Skeletal muscle cell (primary cell): ENCODE measurements around the gene ZNF484.
A peak's percentile ranks its signal among the peaks of the same experiment; 100 is the strongest.
"Not testable (repeated sequence)": the region's sequence is repeated elsewhere in the genome, so short reads cannot be mapped to it uniquely, and the experiment has no call there.

ENCODE experiments used
- DNase-seq: peaks from one replicate; pipeline ENCODE4 v3.0.0-alpha.2; 2010; ENCODE audit warnings: low read depth
- H3K4me3 ChIP-seq: 2 replicates; pipeline ENCODE4 v1.5.1; 2011; ENCODE audit warnings: low read depth, mild to moderate bottlenecking, control low read depth, low read length, moderate library complexity

The ZNF484 gene

GRCh38 chr9:92866600-92866999, 11.2 kb downstream of the ZNF484 start:
- H3K4me3 ChIP-seq, DNase-seq: not testable (repeated sequence)

- DNase-seq, result no peak
- H3K4me3 ChIP-seq, result no peak overlapping the region
Measured at GRCh38 chr9:92864152-92864551, 13.7 kb downstream of the ZNF484 start.

- no peak overlapping the region for H3K4me3 ChIP-seq
- no peak for DNase-seq
Measured at GRCh38 chr9:92860867-92861266, 17.0 kb downstream of the ZNF484 start.

- no peak overlapping the region for H3K4me3 ChIP-seq
- no peak for DNase-seq
Measured at GRCh38 chr9:92857236-92857635, 20.6 kb downstream of the ZNF484 start.

GRCh38 chr9:92853716-92854115, 24.1 kb downstream of the ZNF484 start:
- H3K4me3 ChIP-seq, result no peak overlapping the region

GRCh38 chr9:92850898-92851297, 26.9 kb downstream of the ZNF484 start:
- H3K4me3 ChIP-seq, result no peak overlapping the region
- DNase-seq, result no peak

More at GRCh38 chr9:92853716-92854115, 24.1 kb downstream of the ZNF484 start:
- no peak for DNase-seq

- not testable (repeated sequence) for DNase-seq, H3K4me3 ChIP-seq
Measured at GRCh38 chr9:92848740-92849139, 29.1 kb downstream of the ZNF484 start.

- no peak overlapping the region for H3K4me3 ChIP-seq
- DNase-seq, result no peak
Measured at GRCh38 chr9:92846662-92847145, 31.1 kb downstream of the ZNF484 start.

- DNase-seq, H3K4me3 ChIP-seq: not testable (repeated sequence)
Measured at GRCh38 chr9:92838411-92838810, 39.4 kb downstream of the ZNF484 start.

GRCh38 chr9:92837191-92837590, 40.6 kb downstream of the ZNF484 start:
- DNase-seq, result no peak
- no peak overlapping the region for H3K4me3 ChIP-seq

- no peak for DNase-seq
- H3K4me3 ChIP-seq, result no peak overlapping the region
Measured at GRCh38 chr9:92829420-92829819, 48.4 kb downstream of the ZNF484 start.

- DNase-seq, H3K4me3 ChIP-seq: not testable (repeated sequence)
Measured at GRCh38 chr9:92825065-92825464, 52.8 kb downstream of the ZNF484 start.

GRCh38 chr9:92820964-92821363, 56.9 kb downstream of the ZNF484 start:
- DNase-seq, result no peak
- H3K4me3 ChIP-seq, result no peak overlapping the region

GRCh38 chr9:92819898-92820297, 57.9 kb downstream of the ZNF484 start:
- H3K4me3 ChIP-seq, DNase-seq: not testable (repeated sequence)

GRCh38 chr9:92809629-92810326, 68.1 kb downstream of the ZNF484 start:
- H3K4me3 ChIP-seq, DNase-seq: not testable (repeated sequence)

- peak overlapping the region; percentile 31 for H3K4me3 ChIP-seq
- peak; percentile 41 for DNase-seq
Measured at GRCh38 chr9:92808726-92809451, 68.9 kb downstream of the ZNF484 start.

GRCh38 chr9:92807757-92808725, 69.8 kb downstream of the ZNF484 start:
- no peak for DNase-seq
- H3K4me3 ChIP-seq, result no peak overlapping the region

- no peak for DNase-seq
- H3K4me3 ChIP-seq, result no peak overlapping the region
Measured at GRCh38 chr9:92807031-92807756, 70.6 kb downstream of the ZNF484 start.

- DNase-seq, result no peak
- no peak overlapping the region for H3K4me3 ChIP-seq
Measured at GRCh38 chr9:92804727-92805126, 73.1 kb downstream of the ZNF484 start.
